ENCODE results near the gene EFR3B. TPM values are rescaled to one million over a fixed set of nuclear protein-coding genes. Genes with fewer than 3 reads are reported as not detected.

EFR3B gene
- total RNA-seq, 6 experiments from 2014 or later: 0.17 to 0.54 (median 0.33) TPM

- no peak overlapping the region for H3K4me3 Mint-ChIP-seq
- no peaks in the 10 kb centered on the region for H3K36me3 Mint-ChIP-seq (ENCODE audit: low read depth)
- H3K4me1 Mint-ChIP-seq (ENCODE audit: low read depth): no peaks in the 10 kb centered on the region
- H3K27me3 Mint-ChIP-seq (ENCODE audit: insufficient read depth): peaks cover 23% of the 10 kb centered on the region
- TF ChIP-seq, protein P1, sequence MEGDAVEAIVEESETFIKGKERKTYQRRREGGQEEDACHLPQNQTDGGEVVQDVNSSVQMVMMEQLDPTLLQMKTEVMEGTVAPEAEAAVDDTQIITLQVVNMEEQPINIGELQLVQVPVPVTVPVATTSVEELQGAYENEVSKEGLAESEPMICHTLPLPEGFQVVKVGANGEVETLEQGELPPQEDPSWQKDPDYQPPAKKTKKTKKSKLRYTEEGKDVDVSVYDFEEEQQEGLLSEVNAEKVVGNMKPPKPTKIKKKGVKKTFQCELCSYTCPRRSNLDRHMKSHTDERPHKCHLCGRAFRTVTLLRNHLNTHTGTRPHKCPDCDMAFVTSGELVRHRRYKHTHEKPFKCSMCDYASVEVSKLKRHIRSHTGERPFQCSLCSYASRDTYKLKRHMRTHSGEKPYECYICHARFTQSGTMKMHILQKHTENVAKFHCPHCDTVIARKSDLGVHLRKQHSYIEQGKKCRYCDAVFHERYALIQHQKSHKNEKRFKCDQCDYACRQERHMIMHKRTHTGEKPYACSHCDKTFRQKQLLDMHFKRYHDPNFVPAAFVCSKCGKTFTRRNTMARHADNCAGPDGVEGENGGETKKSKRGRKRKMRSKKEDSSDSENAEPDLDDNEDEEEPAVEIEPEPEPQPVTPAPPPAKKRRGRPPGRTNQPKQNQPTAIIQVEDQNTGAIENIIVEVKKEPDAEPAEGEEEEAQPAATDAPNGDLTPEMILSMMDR (IDR thresholded peaks at IDR 0.05): no peak
- peaks cover under 1% of the 10 kb centered on the region; the same call in 1 of the 2 replicates for H3K9me3 Mint-ChIP-seq
- no peak overlapping the region for H3K27ac Mint-ChIP-seq
- DNase-seq: no peak
These were observed 134.8 kb downstream of the EFR3B start for GRCh38 chr2:25176541-25177181.

- no peaks in the 10 kb centered on the region for H3K4me1 Mint-ChIP-seq (ENCODE audit: low read depth)
- peaks cover 23% of the 10 kb centered on the region for H3K27me3 Mint-ChIP-seq (ENCODE audit: insufficient read depth)
- no peaks in the 10 kb centered on the region for H3K36me3 Mint-ChIP-seq (ENCODE audit: low read depth)
- TF ChIP-seq, protein P1 (IDR thresholded peaks at IDR 0.05): no peak
- no peak for DNase-seq
- no peak overlapping the region for H3K27ac Mint-ChIP-seq
- H3K9me3 Mint-ChIP-seq: peaks cover 5% of the 10 kb centered on the region; the same call in 1 of the 2 replicates
- no peak overlapping the region for H3K4me3 Mint-ChIP-seq
These were observed 135.3 kb downstream of the EFR3B start for GRCh38 chr2:25177211-25177611.

DNA sequence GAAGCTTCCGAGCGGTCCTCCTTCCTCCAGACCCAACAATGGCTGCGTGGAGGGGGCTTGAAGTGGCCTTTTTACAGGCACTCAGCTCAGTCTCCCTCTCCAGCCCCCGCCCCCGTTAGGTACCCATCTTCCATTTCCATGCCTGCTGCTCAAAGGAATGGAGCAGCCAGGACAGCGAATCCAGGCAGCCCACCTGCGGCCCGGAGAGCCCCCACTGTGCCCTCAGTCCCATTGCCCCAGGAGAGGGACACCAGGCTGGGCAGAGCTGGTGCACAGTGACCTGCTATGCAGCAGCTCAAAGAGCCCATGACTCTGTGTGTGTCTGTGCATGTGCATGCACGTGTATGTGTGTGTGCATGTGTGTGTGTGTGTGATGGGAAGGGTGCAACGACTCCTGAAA is 137.1 kb downstream of the EFR3B start:
- peaks cover 22% of the 10 kb centered on the region for H3K27me3 Mint-ChIP-seq (ENCODE audit: insufficient read depth)
- TF ChIP-seq, protein P1 (IDR thresholded peaks at IDR 0.05): no peak
- peaks cover 5% of the 10 kb centered on the region; the same call in 1 of the 2 replicates for H3K9me3 Mint-ChIP-seq
- no peak overlapping the region for H3K27ac Mint-ChIP-seq
- no peaks in the 10 kb centered on the region for H3K36me3 Mint-ChIP-seq (ENCODE audit: low read depth)
- no peak for DNase-seq
- no peak overlapping the region for H3K4me3 Mint-ChIP-seq
- H3K4me1 Mint-ChIP-seq (ENCODE audit: low read depth): no peaks in the 10 kb centered on the region

DNA sequence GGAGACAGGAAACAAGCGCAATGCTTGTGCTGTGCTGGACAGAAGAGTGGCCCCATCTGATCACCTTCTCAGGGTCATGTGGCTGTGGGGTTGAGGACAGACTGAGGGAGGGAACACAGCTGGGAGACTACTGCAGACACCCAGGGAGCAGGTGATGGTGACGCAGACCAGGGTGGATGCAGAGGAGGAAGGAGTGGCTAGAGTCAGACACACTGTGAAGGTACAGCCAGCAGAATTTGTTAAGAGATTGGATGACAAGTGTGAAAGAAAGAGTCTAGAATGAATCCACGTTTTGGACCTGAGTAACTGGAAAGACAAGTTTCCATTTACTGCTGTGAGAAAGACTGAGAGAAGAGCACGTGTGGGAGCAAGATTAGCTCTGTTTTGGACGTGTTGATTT is 142.4 kb downstream of the EFR3B start:
- no peaks in the 10 kb centered on the region for H3K36me3 Mint-ChIP-seq (ENCODE audit: low read depth)
- no peaks in the 10 kb centered on the region for H3K4me1 Mint-ChIP-seq (ENCODE audit: low read depth)
- peaks cover 11% of the 10 kb centered on the region for H3K27me3 Mint-ChIP-seq (ENCODE audit: insufficient read depth)
- peaks cover 5% of the 10 kb centered on the region; the same call in 1 of the 2 replicates for H3K9me3 Mint-ChIP-seq
- TF ChIP-seq, protein P1 (IDR thresholded peaks at IDR 0.05): no peak
- H3K27ac Mint-ChIP-seq: no peak overlapping the region
- no peak for DNase-seq
- H3K4me3 Mint-ChIP-seq: no peak overlapping the region

DNA sequence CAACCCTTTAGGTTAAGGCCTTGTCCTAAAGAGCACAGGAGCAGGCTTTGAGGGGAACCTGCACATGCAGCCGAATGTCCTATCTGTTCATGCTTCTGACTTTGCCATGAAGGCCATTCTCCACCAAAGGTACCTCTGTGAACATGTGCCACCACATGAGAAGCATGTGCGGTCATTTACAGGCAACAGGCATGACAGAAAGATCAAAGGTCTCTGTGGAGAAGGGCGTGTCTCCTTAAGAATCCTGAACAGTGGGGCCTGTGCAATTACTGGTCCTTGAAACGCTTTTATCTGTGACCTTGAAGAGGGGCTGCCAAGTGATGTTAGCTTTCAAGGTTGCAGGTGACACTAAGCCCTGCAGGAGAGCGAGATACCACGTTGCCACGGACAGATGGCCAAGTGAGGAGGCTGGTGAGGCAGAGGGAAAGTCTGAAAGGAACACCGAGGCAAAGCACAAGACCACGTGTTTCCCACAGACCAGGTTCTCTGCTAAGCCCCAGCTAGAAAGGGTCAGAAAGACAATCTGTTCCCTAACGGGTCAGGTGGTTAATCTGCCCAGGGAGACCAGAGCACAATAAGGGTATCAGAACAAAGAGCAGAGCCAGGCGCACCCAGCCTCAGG is 146.0 kb downstream of the EFR3B start:
- Mint-ChIP-seq H3K4me3 (no peak overlapping the region), H3K36me3 (ENCODE audit: low read depth) (no peaks in the 10 kb centered on the region), H3K9me3 (no peaks in the 10 kb centered on the region), H3K27me3 (ENCODE audit: insufficient read depth) (peaks cover 13% of the 10 kb centered on the region), H3K4me1 (ENCODE audit: low read depth) (no peaks in the 10 kb centered on the region), H3K27ac (no peak overlapping the region)
- TF ChIP-seq, protein P1 (IDR thresholded peaks at IDR 0.05): no peak
- DNase-seq: no peak

Measured in HFFc6 (cell line).